MM.1S (cell line): ENCODE results near the gene TMEM132D.

ENCODE experiments used
- EZH2 ChIP-seq: fragments of 300-600 bp; sonication (generic); optimal IDR thresholded peaks from 2 replicates; pipeline ENCODE3; 2017; ENCODE audit warnings: low read depth, mild to moderate bottlenecking, antibody characterized with exemption, low read length, mixed read lengths
- EZH2phosphoT487 ChIP-seq: fragments of 300-600 bp; sonication (generic); IDR thresholded peaks from 2 replicates; pipeline ENCODE4 v1.6.1; 2018; ENCODE audit warnings: antibody characterized with exemption, low read length
- TF ChIP-seq, protein P1 (sequence below): fragments of 300-600 bp; sonication (generic); IDR thresholded peaks from 2 replicates; pipeline ENCODE4 v1.5.1; 2016; ENCODE audit warnings: antibody characterized with exemption, low read length, mixed read lengths

DNA sequence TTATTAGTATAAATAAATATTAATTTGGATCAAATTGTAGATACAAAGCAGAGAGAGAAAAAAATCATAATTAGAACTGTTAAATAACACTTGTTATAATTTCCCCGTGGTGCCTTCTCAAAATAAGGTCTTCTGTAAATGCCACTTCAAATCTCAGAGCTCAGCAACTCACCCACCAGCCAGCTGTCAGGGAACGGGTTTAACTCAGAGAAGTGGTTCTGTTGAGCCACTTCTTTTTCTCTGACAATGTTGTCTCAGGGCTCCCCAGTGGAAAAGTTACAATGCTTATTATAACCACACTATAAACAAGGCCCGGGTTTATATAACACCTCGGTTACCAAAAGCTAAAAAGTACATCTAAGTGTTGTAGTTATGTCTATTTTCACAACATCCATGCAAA, 598.0 kb downstream of the TMEM132D start:
- TF ChIP-seq, protein P1, sequence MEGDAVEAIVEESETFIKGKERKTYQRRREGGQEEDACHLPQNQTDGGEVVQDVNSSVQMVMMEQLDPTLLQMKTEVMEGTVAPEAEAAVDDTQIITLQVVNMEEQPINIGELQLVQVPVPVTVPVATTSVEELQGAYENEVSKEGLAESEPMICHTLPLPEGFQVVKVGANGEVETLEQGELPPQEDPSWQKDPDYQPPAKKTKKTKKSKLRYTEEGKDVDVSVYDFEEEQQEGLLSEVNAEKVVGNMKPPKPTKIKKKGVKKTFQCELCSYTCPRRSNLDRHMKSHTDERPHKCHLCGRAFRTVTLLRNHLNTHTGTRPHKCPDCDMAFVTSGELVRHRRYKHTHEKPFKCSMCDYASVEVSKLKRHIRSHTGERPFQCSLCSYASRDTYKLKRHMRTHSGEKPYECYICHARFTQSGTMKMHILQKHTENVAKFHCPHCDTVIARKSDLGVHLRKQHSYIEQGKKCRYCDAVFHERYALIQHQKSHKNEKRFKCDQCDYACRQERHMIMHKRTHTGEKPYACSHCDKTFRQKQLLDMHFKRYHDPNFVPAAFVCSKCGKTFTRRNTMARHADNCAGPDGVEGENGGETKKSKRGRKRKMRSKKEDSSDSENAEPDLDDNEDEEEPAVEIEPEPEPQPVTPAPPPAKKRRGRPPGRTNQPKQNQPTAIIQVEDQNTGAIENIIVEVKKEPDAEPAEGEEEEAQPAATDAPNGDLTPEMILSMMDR = no peak
- TF ChIP-seq EZH2phosphoT487 (no peak), EZH2 (no peak)
